Stimulated activated CD8-positive, alpha-beta memory T cell treated with anti-CD3 and anti-CD28 coated beads, Interleukin-15, amount 100 ng/mL, for 1 hour (primary cell): ENCODE measurements around the gene HNRNPLL.
A peak's percentile ranks its signal among the peaks of the same experiment; 100 is the strongest.
"Not testable (repeated sequence)": the region's sequence is repeated elsewhere in the genome, so short reads cannot be mapped to it uniquely, and the experiment has no call there.

Experiments
- DNase-seq: peaks from one replicate; pipeline ENCODE4 v3.0.0-alpha.2; 2020; ENCODE audit warnings: low read depth

HNRNPLL gene

DNA sequence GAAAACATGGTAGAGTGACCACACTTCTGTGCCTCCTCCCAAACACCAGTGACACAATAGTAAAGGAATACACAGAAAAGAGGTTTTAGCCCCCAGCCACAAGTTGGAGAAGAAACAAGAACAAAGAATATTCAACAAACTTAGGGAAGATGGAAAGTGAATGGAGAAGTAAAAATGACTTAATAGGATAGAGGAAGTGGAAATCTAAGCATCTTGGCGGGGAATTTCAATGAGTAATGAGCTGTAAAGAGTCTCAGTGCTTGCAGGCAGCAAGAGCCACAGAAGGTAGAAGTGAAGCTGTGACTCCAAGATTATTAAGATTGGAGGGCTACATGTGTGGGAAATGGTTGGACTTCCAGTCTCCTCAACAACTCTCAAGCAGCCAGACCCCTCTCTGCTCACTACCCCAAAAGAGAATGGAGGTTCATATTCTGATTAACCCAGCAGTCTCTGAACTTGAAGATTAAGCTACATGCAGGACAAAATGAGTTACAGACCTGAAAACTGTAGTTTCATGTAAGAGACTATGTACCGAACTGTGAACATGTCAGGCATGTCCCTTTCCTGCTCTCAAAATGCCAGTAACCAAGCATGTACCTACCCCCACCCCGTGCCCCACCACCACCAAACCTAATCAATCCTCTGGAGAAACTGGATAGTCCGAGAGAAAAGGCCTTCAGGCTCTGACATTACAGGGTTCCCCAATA is 16.9 kb upstream of the HNRNPLL start:
- no peak for DNase-seq

DNA sequence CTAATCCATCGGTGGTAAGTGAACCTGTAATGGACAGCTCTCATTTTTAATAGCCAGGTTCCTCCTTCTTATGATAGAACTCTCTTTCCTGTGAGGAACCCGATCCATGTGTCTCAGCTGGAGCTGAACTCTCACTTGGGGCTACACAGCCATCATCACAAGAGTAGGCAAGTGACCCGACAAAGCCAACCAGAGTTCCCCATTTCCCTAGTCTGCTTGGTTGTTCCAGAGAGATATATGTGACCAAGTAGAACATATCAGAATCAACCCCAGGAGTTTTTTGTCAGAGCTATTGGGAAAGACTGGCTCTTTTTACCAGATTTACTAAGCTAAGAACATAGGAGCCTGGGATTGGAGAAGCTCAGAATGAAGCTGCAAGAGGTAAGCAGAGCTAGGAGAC is 14.6 kb upstream of the HNRNPLL start:
- no peak for DNase-seq

- DNase-seq, result no peak
These were observed 12.5 kb upstream of the HNRNPLL start for GRCh38 chr2:38615237-38615636.

- DNase-seq, result no peak
These were observed 11.1 kb upstream of the HNRNPLL start for GRCh38 chr2:38613849-38614213.

GRCh38 chr2:38613126-38613848 is 10.6 kb upstream of the HNRNPLL start:
- DNase-seq, result no peak

DNA sequence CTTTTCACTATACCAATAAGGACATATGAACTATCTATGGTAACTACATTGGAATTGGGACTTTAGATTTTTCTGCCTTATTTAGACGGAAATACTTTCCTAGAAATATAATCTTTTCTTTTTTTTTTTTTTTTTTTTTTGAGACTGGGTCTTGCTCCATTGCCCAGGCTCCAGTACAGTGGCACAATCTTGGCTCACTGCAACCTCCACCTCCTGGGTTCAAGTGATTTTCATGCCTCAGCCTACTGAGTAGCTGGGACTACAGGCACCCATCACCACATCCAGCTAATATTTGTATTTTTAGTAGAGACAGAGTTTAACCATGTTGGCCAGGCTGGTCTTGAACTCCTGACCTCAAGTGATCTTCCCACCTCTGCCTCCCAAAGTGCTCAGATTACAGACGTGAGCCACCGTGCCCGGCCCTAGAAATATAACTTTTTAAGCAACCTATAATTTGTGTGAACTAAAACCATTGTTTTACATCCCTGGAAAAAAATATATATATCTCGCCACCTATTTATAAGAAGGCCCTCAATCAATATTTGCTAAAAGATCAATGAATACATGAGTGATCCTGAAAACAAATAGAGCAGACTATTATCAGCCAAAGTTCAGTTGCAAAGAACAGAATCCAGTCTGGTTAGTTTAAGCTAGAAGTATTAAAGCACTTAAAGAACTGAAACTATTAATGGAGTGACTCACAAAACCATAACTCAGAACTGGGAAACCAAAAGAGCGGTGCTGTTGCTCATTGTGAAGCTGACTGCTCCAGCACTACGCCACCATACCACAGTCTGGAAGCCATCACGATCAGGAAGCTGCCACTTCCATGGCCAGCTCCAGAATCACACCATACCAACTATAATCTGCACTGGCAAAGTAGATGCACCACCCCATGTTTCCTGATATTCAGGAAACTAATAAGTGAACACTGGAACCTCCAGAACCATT is 8.4 kb upstream of the HNRNPLL start:
- no peak for DNase-seq

DNA sequence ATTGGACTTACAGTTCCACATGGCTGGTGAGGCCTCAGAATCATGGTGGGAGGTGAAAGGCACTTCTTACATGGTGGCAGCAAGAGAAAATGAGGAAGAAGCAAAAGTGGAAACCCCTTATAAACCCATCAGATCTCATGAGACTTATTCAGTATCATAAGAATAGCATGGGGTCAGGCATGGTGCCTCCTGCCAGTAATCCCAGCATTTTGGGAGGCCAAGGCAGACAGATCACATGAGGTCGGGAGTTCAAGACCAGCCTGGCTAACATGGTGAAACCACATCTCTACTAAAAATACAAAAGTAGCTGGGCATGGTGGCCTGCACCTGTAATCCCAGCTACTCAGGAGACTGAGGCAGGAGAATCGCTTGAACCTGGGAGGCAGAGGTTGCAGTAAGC is 6.5 kb upstream of the HNRNPLL start:
- DNase-seq, result not testable (repeated sequence)

GRCh38 chr2:38608755-38609154 is 6.0 kb upstream of the HNRNPLL start:
- no peak for DNase-seq

DNA sequence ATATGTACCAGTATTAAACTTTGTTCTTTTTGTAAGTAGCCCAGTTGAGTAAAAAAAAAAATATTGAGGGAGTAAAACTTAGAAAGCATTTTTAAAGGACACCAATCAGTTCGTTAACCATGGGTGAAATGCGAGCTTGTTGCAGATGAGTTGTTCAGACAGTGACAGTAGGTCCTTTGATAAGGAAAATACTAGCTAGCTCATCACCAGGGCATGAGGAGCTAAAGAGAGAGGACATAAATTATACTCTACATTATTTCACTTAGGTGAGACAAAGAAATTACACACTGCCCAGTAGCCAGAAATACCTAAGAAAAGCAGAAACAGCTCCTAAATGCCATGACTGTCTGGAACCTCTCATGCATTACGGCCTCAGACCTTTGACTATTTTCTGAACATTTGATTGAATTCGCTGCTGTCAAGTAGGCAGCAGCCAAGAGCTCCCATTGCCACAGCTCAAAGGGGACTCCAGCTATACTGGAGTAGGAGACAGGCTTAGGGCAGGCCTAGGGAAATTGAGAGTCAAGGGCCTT is 2.6 kb upstream of the HNRNPLL start:
- no peak for DNase-seq

DNA sequence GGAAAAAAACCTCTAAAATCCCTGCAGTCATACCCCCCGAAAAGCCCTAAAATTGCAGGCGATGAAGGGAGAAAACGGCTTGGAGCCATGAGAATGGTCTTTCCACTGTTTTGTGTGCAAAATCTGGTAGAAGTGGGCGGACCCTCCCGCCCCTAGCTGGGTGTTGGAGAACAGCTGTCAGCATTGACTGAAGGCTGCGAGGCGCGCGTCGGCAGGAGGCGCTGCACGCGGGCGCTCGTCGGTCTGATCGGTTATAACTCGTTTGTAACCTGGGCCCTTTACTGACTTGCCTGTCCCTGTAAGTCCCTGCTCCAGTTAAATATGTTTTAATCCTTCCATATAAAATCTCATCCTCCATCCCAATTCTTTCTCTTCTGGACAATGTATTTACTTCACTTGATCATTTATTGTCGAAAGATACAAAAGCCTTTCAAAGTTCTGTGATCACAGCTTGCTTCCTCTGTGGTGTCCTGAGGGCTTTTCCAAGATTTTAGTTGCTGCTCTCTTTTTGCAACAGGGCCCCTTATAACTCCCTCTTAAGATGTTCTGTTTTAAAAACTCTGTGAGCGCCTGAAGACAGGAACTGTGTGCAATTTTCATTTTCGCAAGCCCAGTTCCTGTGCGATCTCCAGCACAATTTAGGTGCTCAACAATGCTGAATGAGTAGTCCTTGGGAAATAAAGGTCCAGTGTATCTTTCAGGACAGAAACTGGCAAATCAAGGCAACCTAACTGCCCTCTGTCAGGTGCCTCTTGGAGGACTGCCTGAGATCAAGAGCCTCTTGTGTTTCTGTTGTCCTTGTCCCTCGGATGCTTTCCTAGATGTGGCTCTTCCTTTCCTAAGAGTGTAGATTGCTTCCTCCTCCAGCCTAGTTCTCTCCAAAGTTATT is 918 bp upstream of the HNRNPLL start:
- peak; percentile 60 for DNase-seq

GRCh38 chr2:38602136-38602731 is 494 bp downstream of the HNRNPLL start:
- no peak for DNase-seq

DNA sequence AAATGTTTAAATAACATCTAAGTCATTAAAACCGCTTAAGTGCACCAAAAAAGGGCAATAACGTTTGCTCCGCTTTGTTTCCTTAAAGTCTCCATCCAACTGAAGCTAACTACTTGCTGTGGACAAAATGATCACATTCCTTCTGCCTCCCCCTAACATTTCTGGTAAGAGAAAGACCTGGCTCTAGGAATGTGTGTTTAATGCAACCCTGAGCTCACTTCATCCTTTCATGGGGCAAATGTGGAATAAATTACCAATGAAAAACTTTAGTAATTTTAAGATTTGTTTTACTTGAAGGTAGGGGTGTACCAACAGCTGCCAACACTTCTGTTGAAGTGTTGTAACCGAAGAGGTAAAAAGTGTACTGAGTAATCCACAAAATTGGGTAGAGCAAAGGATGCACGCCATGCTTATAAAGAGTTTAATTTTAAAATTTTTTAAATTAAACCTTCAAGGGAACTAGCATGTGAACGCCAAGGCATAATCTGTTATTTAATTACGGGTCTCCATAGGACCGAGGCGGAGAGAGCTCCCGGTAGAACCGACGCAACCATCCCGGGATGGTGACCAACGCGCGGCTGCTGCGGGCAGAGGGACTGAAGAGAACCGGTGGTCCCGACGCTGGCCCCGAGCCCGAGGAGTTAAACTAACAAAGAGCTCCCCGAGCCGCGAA is 1.1 kb downstream of the HNRNPLL start:
- no peak for DNase-seq

DNA sequence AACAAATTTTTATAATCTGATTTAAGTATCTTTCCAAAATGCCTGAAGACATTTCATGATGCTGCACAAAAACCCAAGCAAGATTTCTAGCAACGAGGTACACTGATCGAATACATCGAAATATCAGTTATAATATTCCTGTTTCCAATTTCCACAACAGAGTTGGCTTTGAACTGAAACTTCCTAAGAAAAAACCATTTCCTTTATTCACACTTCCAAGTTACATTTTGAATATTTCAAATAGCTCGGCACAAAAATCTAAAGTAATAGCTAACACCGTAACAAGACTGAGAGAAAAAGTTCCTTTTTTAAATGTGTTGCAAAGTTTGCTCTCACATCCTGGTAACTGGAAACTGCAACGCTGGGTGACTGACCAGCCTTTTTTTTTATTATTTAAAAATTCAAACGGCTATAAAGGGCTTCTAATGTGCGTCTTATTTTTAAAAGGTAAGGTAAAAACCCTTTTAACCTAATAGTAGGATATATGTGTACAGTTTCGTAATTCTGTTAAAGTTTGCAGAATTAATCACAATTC is 1.7 kb downstream of the HNRNPLL start:
- DNase-seq, result no peak

GRCh38 chr2:38600242-38600891 is 2.4 kb downstream of the HNRNPLL start:
- DNase-seq, result no peak

- no peak for DNase-seq
These were observed 3.0 kb downstream of the HNRNPLL start for GRCh38 chr2:38599706-38600105.

DNA sequence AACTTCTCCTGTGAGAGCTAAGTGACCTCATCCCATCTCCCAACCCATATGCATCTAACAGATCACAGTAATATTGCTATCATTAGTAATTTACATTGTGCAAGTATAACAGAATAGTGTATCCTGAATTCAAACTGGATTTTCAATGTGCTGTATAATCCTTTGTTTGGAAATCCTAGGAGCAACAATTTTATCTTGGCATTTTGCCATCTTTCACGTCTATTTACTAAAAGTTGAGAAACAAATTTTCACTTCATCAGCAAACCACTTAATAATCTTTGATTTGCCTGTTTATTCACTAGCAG is 3.8 kb downstream of the HNRNPLL start:
- no peak for DNase-seq

DNA sequence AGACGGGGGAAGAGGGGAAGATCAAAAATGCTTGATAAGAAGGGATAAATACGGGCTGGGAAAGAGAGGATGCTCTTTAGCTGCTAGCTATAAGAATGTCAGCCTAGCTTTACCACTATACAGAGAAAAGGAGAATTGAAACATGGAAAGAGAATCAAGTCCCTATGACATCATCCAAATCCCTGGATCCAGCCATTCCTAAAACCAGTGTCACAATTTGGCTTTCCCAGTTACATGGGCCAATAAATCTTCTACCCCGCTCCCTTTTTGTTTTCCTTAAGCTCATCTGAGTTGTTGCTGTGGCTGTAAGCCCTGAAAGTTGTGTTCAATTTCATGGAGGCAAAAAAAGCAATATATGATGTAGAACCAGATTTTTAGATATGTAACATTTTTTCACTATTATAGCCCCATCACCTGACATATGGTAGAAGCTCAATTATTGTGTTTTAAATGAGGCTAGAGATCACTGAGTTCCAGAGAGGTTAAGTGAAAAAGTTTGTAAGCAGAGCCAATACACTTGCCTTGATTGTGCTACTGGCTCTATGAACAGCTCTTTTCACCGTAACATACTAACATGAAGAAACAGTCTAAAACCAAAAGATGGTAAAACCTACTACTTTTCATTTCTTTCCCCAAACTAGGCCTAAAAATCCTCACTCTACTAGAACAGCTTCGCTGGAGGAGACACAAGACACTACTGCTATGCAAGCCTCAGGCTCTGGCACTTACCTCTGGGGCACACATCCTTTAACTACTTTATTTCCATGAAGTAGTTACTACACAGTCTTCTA is 4.3 kb downstream of the HNRNPLL start:
- no peak for DNase-seq

DNA sequence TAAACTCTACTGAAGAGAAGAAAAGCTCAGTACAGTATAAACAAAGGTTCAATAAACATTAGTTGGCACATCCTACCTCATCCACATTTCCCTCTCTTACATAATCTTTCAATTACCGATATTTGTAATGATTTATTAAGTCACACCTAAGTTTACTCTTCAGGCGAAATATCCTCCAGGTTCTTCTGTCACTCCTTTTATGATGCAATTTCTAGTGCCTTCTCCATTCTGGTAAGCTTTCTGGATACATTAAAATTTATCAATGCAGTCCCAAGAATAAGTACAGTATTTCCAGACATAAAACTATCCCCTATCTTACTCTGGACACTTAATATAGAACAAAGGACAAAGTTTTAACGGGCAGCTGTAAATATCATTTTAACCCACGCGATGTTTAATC is 5.6 kb downstream of the HNRNPLL start:
- no peak for DNase-seq

DNA sequence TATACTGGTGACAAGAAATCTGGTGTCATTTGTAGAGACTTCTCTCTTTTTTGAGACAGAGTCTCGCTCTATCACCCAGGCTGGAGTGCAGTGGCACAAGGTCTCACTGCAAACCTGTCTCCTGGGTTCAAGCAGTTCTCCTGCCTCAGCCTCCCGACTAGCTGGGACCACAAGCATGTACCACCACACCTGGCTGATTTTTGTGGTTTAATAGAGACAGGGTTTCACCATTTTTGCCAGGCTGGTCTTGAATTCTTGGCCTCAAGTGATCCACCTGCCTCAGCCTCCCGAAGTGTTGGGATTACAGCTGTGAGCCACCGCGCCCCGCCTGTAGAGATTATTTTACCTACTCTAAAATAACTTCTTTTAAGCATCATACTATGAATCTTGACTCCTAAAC is 6.5 kb downstream of the HNRNPLL start:
- no peak for DNase-seq
